Measurements from ENCODE around the gene RTN4IP1.

GRCh38 chr6:106671651-106672050 lies 42.4 kb upstream of the RTN4IP1 start:
- no peak for TF ChIP-seq CTCF (IDR thresholded peaks at IDR 0.05)
- TF ChIP-seq POLR2A (IDR thresholded peaks at IDR 0.05) = no peak
